Measurements from ENCODE around the gene TDRD1.

TDRD1 gene

GRCh38 chr10:114173921-114174694 is 5.0 kb upstream of the TDRD1 start, which contains the start of gene CCDC186:
Gene CCDC186 (minus strand): TSS chr10:114174203. CDS start chr10:114163268, 10,935 bp downstream.
- peak; percentile 98 for DNase-seq (ENCODE audit: low read depth, low spot score)

- no peak for DNase-seq (ENCODE audit: low read depth, low spot score)
Measured at GRCh38 chr10:114174695-114175188, 4.4 kb upstream of the TDRD1 start.

- DNase-seq (ENCODE audit: low read depth, low spot score) = no peak
Measured at GRCh38 chr10:114175667-114176066, 3.5 kb upstream of the TDRD1 start.

- no peak for DNase-seq (ENCODE audit: low read depth, low spot score)
Measured at GRCh38 chr10:114176511-114176910, 2.6 kb upstream of the TDRD1 start.

GRCh38 chr10:114179747-114180146 is 594 bp downstream of the TDRD1 start:
- no peak for DNase-seq (ENCODE audit: low read depth, low spot score)

- no peak for DNase-seq (ENCODE audit: low read depth, low spot score)
Measured at GRCh38 chr10:114180937-114181336, 1.8 kb downstream of the TDRD1 start.

- DNase-seq (ENCODE audit: low read depth, low spot score) = no peak
Measured at GRCh38 chr10:114181971-114182370, 2.8 kb downstream of the TDRD1 start.

GRCh38 chr10:114183563-114183962 is 4.4 kb downstream of the TDRD1 start:
- DNase-seq (ENCODE audit: low read depth, low spot score) = no peak

GRCh38 chr10:114184276-114184675 is 5.1 kb downstream of the TDRD1 start:
- peak; percentile 26 for DNase-seq (ENCODE audit: low read depth, low spot score)

- DNase-seq (ENCODE audit: low read depth, low spot score) = no peak
Measured at GRCh38 chr10:114188001-114188400, 8.8 kb downstream of the TDRD1 start.

- no peak for DNase-seq (ENCODE audit: low read depth, low spot score)
Measured at GRCh38 chr10:114188900-114189299, 9.7 kb downstream of the TDRD1 start.

- no peak for DNase-seq (ENCODE audit: low read depth, low spot score)
Measured at GRCh38 chr10:114189700-114190099, 10.5 kb downstream of the TDRD1 start.

GRCh38 chr10:114195079-114195478 is 15.9 kb downstream of the TDRD1 start:
- no peak for DNase-seq (ENCODE audit: low read depth, low spot score)

GRCh38 chr10:114199239-114199638 is 20.1 kb downstream of the TDRD1 start:
- no peak for DNase-seq (ENCODE audit: low read depth, low spot score)

GRCh38 chr10:114202812-114203211 is 23.7 kb downstream of the TDRD1 start:
- DNase-seq (ENCODE audit: low read depth, low spot score) = no peak

- no peak for DNase-seq (ENCODE audit: low read depth, low spot score)
Measured at GRCh38 chr10:114206902-114207301, 27.7 kb downstream of the TDRD1 start.

GRCh38 chr10:114207349-114207748 is 28.2 kb downstream of the TDRD1 start:
- no peak for DNase-seq (ENCODE audit: low read depth, low spot score)

GRCh38 chr10:114208351-114208750 is 29.2 kb downstream of the TDRD1 start:
- peak; percentile 34 for DNase-seq (ENCODE audit: low read depth, low spot score)

GRCh38 chr10:114212153-114212552 is 33.0 kb downstream of the TDRD1 start:
- DNase-seq (ENCODE audit: low read depth, low spot score) = no peak

GRCh38 chr10:114215033-114215432 is 35.9 kb downstream of the TDRD1 start:
- DNase-seq (ENCODE audit: low read depth, low spot score) = no peak

- no peak for DNase-seq (ENCODE audit: low read depth, low spot score)
Measured at GRCh38 chr10:114220281-114220680, 41.1 kb downstream of the TDRD1 start.

GRCh38 chr10:114221235-114221634 is 42.1 kb downstream of the TDRD1 start:
- no peak for DNase-seq (ENCODE audit: low read depth, low spot score)

- no peak for DNase-seq (ENCODE audit: low read depth, low spot score)
Measured at GRCh38 chr10:114223066-114223465, 43.9 kb downstream of the TDRD1 start.

Data from ELF-1 (cell line).